Measurements from ENCODE around the gene UFM1.

Gene UFM1

DNA sequence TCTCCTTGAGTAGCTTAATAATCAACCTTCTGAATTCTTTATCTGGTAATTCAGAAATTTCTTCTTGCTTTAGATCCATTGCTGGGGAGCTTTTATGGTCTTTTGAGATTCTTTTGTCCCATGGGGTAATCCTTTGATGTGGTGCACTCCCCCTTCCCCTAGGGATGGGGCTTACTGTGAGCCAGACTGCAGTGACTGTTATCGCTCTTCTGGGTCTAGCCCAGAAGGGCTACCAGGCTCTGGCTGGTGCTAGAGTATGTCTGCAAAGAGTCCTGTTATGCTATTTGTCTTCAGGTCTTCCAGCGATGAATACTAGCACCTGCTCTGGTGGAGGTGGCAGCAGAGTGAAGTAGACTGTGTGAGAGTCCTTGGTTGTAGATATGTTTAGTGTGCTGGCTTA lies 41.7 kb downstream of the UFM1 start:
- no peaks in the 10 kb centered on the region for H3K4me1 ChIP-seq (ENCODE audit: control insufficient read depth, insufficient read depth, low read length)
- H3K27me3 ChIP-seq (ENCODE audit: control insufficient read depth in 1 of 2, insufficient read depth in 2 of 2, low read length in 2 of 2), result no peaks in the 10 kb centered on the region
- H3K9me3 ChIP-seq (ENCODE audit: control insufficient read depth in 2 of 2, low read length in 2 of 2), result no peaks in the 10 kb centered on the region
- no peak overlapping the region for H3K9ac ChIP-seq (ENCODE audit: low read length in 2 of 2)
- H3K4me3 ChIP-seq (ENCODE audit: low read length in 2 of 2), result no peak overlapping the region
- H3K27ac ChIP-seq (ENCODE audit: low read length), result no peak overlapping the region
- H3K36me3 ChIP-seq (ENCODE audit: control insufficient read depth in 2 of 2, insufficient read depth in 2 of 2, low read length in 2 of 2), result no peaks in the 10 kb centered on the region

DNA sequence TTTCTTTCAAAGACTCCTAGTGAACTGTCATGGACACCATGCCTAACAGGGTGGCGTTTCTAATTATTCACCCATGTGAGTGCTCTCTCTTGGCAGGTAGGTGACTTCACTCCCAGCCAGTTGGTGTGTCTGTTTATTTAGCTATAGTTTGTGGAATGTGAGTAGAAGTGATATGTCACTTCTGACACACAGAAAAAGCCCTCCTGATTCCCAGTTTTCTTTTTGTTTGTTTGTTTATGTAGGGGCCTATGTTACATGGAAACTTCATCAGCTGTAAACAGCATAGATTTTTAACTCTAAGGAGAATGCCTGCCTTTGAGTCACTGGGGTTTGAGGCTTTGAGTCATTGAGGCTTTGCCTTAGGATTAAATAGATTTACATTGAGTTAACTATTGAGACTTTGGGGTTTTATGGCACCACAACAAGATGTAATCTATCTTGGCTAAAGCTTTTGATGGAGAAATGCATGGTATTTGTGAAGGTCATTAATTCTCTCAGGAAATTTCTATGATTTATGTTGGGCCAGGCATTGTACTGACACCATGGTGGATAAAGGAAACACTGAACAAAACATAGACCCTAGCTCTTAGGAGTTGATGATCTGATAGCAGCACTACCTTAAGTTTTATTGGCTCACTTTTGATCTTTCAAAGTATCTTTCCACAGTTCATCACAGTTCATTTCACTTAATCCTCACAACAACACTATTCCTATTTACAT lies 45.3 kb downstream of the UFM1 start:
- Histone ChIP-seq H3K4me3 (ENCODE audit: low read length in 2 of 2) (no peak overlapping the region), H3K9ac (ENCODE audit: low read length in 2 of 2) (no peak overlapping the region), H3K36me3 (ENCODE audit: control insufficient read depth in 2 of 2, insufficient read depth in 2 of 2, low read length in 2 of 2) (no peaks in the 10 kb centered on the region), H3K4me1 (ENCODE audit: control insufficient read depth, insufficient read depth, low read length) (no peaks in the 10 kb centered on the region), H3K27ac (ENCODE audit: low read length) (no peak overlapping the region), H3K9me3 (ENCODE audit: control insufficient read depth in 2 of 2, low read length in 2 of 2) (no peaks in the 10 kb centered on the region), H3K27me3 (ENCODE audit: control insufficient read depth in 1 of 2, insufficient read depth in 2 of 2, low read length in 2 of 2) (no peaks in the 10 kb centered on the region)

DNA sequence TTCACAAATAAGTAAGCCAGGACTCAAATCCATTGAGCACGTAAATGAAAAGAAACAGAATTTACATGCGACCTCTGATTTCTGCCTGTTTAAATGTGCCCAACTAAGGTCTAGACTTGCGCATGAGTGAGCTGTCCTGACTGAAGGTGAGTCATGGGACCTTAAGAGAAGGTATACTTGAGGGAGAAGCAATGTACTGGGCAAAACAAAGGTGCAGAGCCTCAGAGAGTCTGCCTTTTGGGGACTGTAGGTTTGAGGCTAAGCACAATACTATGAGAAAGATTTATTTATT lies 45.8 kb downstream of the UFM1 start:
- no peak overlapping the region for H3K9ac ChIP-seq (ENCODE audit: low read length in 2 of 2)
- H3K27me3 ChIP-seq (ENCODE audit: control insufficient read depth in 1 of 2, insufficient read depth in 2 of 2, low read length in 2 of 2), result no peaks in the 10 kb centered on the region

DNA sequence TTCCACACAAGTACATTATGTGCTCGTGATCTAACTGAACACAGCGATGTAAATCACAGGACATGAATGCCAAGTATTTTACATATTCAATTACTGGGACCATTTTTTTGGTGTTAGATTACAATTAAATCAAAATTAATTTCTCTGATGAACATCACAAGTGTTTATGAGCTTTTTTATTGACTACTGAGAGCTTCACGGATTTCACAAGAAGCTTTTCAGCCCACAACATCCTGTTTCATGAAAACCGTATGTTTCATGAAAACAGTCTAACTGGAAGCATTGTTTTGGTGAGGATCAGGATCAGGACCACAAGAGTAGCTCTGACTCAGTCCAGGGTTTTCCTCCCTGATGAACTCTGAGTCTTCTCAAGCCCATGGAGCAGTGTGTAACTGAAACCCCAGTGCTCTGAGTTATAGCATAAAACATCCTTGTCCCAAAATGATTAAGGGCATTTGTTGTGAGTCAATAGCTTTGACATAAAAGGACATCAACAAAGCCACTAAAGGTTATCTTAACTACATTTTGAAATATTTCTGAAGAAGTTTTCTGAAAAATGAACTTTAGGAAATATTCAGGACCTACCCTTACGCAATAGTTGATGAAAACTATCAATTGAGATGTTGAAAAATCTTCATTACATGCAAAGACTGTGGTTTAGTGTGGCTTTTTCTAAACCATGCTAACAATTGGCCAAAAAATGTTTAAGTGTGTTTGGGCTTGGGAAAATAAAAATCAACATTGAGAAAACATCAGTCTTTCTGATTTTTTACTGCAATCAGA lies 49.3 kb downstream of the UFM1 start:
- no peak overlapping the region for H3K4me3 ChIP-seq (ENCODE audit: low read length in 2 of 2)
- no peaks in the 10 kb centered on the region for H3K36me3 ChIP-seq (ENCODE audit: control insufficient read depth in 2 of 2, insufficient read depth in 2 of 2, low read length in 2 of 2)
- H3K27me3 ChIP-seq (ENCODE audit: control insufficient read depth in 1 of 2, insufficient read depth in 2 of 2, low read length in 2 of 2), result no peaks in the 10 kb centered on the region
- no peaks in the 10 kb centered on the region for H3K9me3 ChIP-seq (ENCODE audit: control insufficient read depth in 2 of 2, low read length in 2 of 2)
- no peak overlapping the region for H3K27ac ChIP-seq (ENCODE audit: low read length)
- no peaks in the 10 kb centered on the region for H3K4me1 ChIP-seq (ENCODE audit: control insufficient read depth, insufficient read depth, low read length)
- H3K9ac ChIP-seq (ENCODE audit: low read length in 2 of 2), result no peak overlapping the region

More for the DNA sequence above, 45.8 kb downstream of the UFM1 start:
- H3K27ac ChIP-seq (ENCODE audit: low read length), result no peak overlapping the region
- H3K9me3 ChIP-seq (ENCODE audit: control insufficient read depth in 2 of 2, low read length in 2 of 2), result no peaks in the 10 kb centered on the region
- H3K36me3 ChIP-seq (ENCODE audit: control insufficient read depth in 2 of 2, insufficient read depth in 2 of 2, low read length in 2 of 2), result no peaks in the 10 kb centered on the region
- H3K4me1 ChIP-seq (ENCODE audit: control insufficient read depth, insufficient read depth, low read length), result no peaks in the 10 kb centered on the region
- H3K4me3 ChIP-seq (ENCODE audit: low read length in 2 of 2), result no peak overlapping the region

DNA sequence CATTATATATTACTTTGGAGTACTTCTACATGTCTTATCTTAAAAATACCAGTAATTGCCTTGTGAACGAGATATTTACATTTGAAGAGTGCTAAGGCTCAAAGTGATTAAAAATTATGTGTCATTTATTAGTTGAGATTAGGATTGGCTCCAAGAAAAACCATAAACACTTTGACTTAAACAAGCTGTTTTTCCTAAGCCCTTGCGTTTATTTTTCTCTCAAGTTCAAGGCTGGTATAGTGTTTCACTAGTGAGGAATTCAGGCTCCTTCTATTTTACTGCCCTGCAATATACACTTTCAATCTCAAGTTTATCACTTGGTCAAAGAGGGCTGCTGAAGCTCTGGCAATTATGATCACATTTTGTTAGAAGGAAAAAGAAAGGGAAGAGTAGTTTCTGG lies 49.9 kb downstream of the UFM1 start:
- Histone ChIP-seq H3K27ac (ENCODE audit: low read length) (no peak overlapping the region), H3K4me3 (ENCODE audit: low read length in 2 of 2) (no peak overlapping the region), H3K4me1 (ENCODE audit: control insufficient read depth, insufficient read depth, low read length) (no peaks in the 10 kb centered on the region), H3K9me3 (ENCODE audit: control insufficient read depth in 2 of 2, low read length in 2 of 2) (no peaks in the 10 kb centered on the region), H3K36me3 (ENCODE audit: control insufficient read depth in 2 of 2, insufficient read depth in 2 of 2, low read length in 2 of 2) (no peaks in the 10 kb centered on the region), H3K9ac (ENCODE audit: low read length in 2 of 2) (no peak overlapping the region), H3K27me3 (ENCODE audit: control insufficient read depth in 1 of 2, insufficient read depth in 2 of 2, low read length in 2 of 2) (no peaks in the 10 kb centered on the region)

DNA sequence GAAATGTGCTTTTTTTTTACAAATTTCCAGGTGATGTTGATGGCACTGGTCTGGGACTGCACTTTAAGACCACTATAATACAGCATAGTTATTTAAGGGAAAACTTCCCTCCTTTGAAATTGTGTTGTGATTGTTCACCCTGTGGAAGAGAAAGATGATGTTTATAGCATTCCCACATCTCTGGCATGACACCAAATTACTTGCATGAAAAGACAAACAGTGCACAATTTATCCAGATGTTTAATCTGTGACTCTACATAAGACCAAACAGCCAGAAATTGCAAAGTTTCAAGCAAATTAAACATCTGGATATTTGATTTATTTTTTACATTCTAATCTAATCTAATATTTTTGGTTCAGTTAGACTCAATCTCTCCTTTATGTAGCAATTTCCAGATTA lies 51.6 kb downstream of the UFM1 start:
- H3K27me3 ChIP-seq (ENCODE audit: control insufficient read depth in 1 of 2, insufficient read depth in 2 of 2, low read length in 2 of 2), result no peaks in the 10 kb centered on the region

DNA sequence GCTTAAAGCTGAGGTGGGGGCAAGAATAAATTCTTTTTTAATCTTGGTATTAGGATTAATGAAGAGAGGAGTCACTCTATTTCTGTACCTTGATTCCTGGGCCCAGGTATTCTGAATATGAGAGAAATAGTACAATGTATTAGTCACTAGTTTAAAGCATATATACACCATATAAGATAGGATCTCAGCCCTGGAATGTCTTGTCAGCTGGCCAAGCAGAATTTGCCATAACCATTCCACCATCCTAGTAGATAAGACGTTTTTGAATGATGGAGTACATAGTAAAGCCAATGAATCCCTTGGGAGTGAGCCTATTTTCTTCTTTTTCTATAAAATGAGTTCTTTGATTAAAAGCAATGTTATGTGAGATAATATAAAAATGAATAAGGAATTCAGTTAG lies 55.6 kb downstream of the UFM1 start:
- no peaks in the 10 kb centered on the region for H3K4me1 ChIP-seq (ENCODE audit: control insufficient read depth, insufficient read depth, low read length)
- H3K9me3 ChIP-seq (ENCODE audit: control insufficient read depth in 2 of 2, low read length in 2 of 2), result no peaks in the 10 kb centered on the region
- no peak overlapping the region for H3K9ac ChIP-seq (ENCODE audit: low read length in 2 of 2)
- no peaks in the 10 kb centered on the region for H3K27me3 ChIP-seq (ENCODE audit: control insufficient read depth in 1 of 2, insufficient read depth in 2 of 2, low read length in 2 of 2)
- no peak overlapping the region for H3K4me3 ChIP-seq (ENCODE audit: low read length in 2 of 2)
- H3K27ac ChIP-seq (ENCODE audit: low read length), result no peak overlapping the region
- H3K36me3 ChIP-seq (ENCODE audit: control insufficient read depth in 2 of 2, insufficient read depth in 2 of 2, low read length in 2 of 2), result no peaks in the 10 kb centered on the region

More for the DNA sequence above, 51.6 kb downstream of the UFM1 start:
- Histone ChIP-seq H3K36me3 (ENCODE audit: control insufficient read depth in 2 of 2, insufficient read depth in 2 of 2, low read length in 2 of 2) (no peaks in the 10 kb centered on the region), H3K9ac (ENCODE audit: low read length in 2 of 2) (no peak overlapping the region), H3K9me3 (ENCODE audit: control insufficient read depth in 2 of 2, low read length in 2 of 2) (no peaks in the 10 kb centered on the region), H3K4me3 (ENCODE audit: low read length in 2 of 2) (no peak overlapping the region), H3K27ac (ENCODE audit: low read length) (no peak overlapping the region), H3K4me1 (ENCODE audit: control insufficient read depth, insufficient read depth, low read length) (no peaks in the 10 kb centered on the region)

DNA sequence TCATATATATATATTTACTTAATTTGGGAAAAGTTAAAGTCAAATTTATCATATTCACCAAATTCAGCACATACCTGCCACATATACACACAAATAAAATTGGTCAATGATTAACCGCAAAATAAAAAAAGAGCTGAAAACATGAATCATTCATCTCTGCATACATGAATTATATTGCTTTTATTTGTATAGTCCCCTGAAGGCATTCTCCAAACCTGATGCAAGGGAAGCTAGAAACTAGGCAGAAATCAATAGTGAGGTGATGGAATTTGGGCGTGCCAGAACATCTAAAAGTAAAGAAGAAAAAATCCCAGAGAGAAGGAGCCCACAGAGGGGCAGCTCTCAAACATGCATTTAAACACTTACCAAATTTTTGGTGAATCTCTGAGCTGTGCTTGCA lies 60.1 kb downstream of the UFM1 start:
- no peak overlapping the region for H3K27ac ChIP-seq (ENCODE audit: low read length)
- no peaks in the 10 kb centered on the region for H3K36me3 ChIP-seq (ENCODE audit: control insufficient read depth in 2 of 2, insufficient read depth in 2 of 2, low read length in 2 of 2)
- no peaks in the 10 kb centered on the region for H3K4me1 ChIP-seq (ENCODE audit: control insufficient read depth, insufficient read depth, low read length)
- no peaks in the 10 kb centered on the region for H3K9me3 ChIP-seq (ENCODE audit: control insufficient read depth in 2 of 2, low read length in 2 of 2)
- H3K27me3 ChIP-seq (ENCODE audit: control insufficient read depth in 1 of 2, insufficient read depth in 2 of 2, low read length in 2 of 2), result no peaks in the 10 kb centered on the region
- no peak overlapping the region for H3K9ac ChIP-seq (ENCODE audit: low read length in 2 of 2)
- no peak overlapping the region for H3K4me3 ChIP-seq (ENCODE audit: low read length in 2 of 2)

DNA sequence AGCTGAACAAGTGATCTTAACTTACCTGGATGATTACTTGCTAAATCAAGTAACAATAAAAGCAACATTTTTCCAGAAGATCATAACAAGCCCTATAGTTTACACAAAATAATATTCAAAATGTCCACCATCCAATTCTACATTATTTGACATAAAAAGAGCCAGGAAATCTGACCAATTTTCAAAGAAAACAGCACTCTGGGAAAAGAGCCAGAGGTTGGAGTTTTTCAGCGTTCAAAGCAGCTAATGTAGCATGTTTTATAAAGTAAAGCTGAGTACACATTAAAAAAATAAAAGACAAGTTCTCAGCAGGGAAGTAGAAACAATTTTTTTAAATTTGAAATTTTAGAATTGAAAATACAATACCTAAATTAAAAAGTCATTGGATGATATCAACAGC lies 62.6 kb downstream of the UFM1 start:
- no peak overlapping the region for H3K4me3 ChIP-seq (ENCODE audit: low read length in 2 of 2)
- H3K9ac ChIP-seq (ENCODE audit: low read length in 2 of 2), result no peak overlapping the region
- H3K9me3 ChIP-seq (ENCODE audit: control insufficient read depth in 2 of 2, low read length in 2 of 2), result no peaks in the 10 kb centered on the region
- H3K4me1 ChIP-seq (ENCODE audit: control insufficient read depth, insufficient read depth, low read length), result no peaks in the 10 kb centered on the region
- H3K27me3 ChIP-seq (ENCODE audit: control insufficient read depth in 1 of 2, insufficient read depth in 2 of 2, low read length in 2 of 2), result no peaks in the 10 kb centered on the region
- no peak overlapping the region for H3K27ac ChIP-seq (ENCODE audit: low read length)
- no peaks in the 10 kb centered on the region for H3K36me3 ChIP-seq (ENCODE audit: control insufficient read depth in 2 of 2, insufficient read depth in 2 of 2, low read length in 2 of 2)
